K562 (cell line): ENCODE results near the gene DCLK2. TPM values are rescaled to one million over a fixed set of nuclear protein-coding genes. Genes with fewer than 3 reads are reported as not detected.
A peak's percentile ranks its signal among the peaks of the same experiment; 100 is the strongest.

Source experiments
- ATAC-seq: fragments of 200-7000 bp; cut with Tn5 transposase; 3 replicates; pipeline ENCODE4 v1.9.1; 2020; ENCODE audit warnings: moderate library complexity
- BruUV-seq: library from RNA; stranded (reverse); fragments of 400-500 nt; replicated peaks from 2 replicates; lab custom pipeline; 2021; lab: Mats Ljungman, UMichigan
- CTCF ChIA-PET: fragments of 300-600 bp; formaldehyde crosslinking; extraction: SDS; loops from one replicate; lab custom pipeline; 2021; ENCODE audit warnings: low intra/inter-chr PET ratio; lab: Yijun Ruan, JAX
- POLR2A ChIA-PET: fragments of 300-600, 350-650 bp; sonication (Branson Sonifier 250); formaldehyde crosslinking; extraction: SDS; loops from one replicate; lab custom pipeline; 2021; ENCODE audit warnings: antibody characterized with exemption, inconsistent platforms; lab: Yijun Ruan, JAX
- DNase-seq, 4 experiments: peaks; one replicate each; pipeline versions ENCODE4 v3.0.0 to v3.0.0-alpha.2; 2011 to 2018; ENCODE audit warnings: low spot score in 3 of 4, mixed read lengths in 3 of 4; ENCODE audit errors: extremely low read depth in 1 of 4
- FAIRE-seq: peaks from 2 replicates; lab custom pipeline; 2011; peaks lifted over from hg19 to GRCh38; lab: Jason Lieb, UNC
- H2AFZ ChIP-seq: 2 replicates; pipeline ENCODE4 v1.6.0; 2011; ENCODE audit warnings: low read depth, low read length, control low read depth, inconsistent platforms
- H3K27ac ChIP-seq: fragments of 200-600 bp; 3 replicates; pipeline ENCODE4 v1.8.0; 2011; ENCODE audit warnings: low read depth, mild to moderate bottlenecking, control low read depth, inconsistent platforms, low read length, moderate library complexity, mixed read lengths; ENCODE audit errors: extremely low read depth
- H3K27me3 ChIP-seq, 2 experiments: fragments of 300-600 bp in 1 of 2; 2 replicates in 1 of 2; 3 replicates in 1 of 2; pipeline versions ENCODE4 v1.6.0 to v1.8.0; 2011; ENCODE audit warnings: inconsistent platforms in 2 of 2, low read length in 2 of 2, mild to moderate bottlenecking in 1 of 2, mixed read lengths in 1 of 2, moderate library complexity in 1 of 2; ENCODE audit not compliant: control insufficient read depth in 2 of 2, insufficient read depth in 2 of 2
- H3K36me3 ChIP-seq: fragments of 300-600 bp; 3 replicates; pipeline ENCODE4 v1.8.0; 2011; ENCODE audit warnings: mild to moderate bottlenecking, low read length, inconsistent platforms; ENCODE audit not compliant: control insufficient read depth, insufficient read depth
- H3K4me1 ChIP-seq, 2 experiments: fragments of 200-600 bp in 1 of 2; replicated peaks in 1 of 2; 2 replicates in 1 of 2; 3 replicates in 1 of 2; pipeline versions ENCODE4 v1.5.1 to v1.8.0; 2011; ENCODE audit warnings: inconsistent platforms in 2 of 2, low read length in 2 of 2, mild to moderate bottlenecking in 1 of 2, mixed read lengths in 1 of 2, moderate library complexity in 1 of 2; ENCODE audit not compliant: control insufficient read depth in 2 of 2, insufficient read depth in 2 of 2
- H3K4me2 ChIP-seq: 2 replicates; pipeline ENCODE4 v1.6.1; 2011; ENCODE audit warnings: low read length, control low read depth, inconsistent platforms, mixed read lengths; ENCODE audit not compliant: insufficient read depth
- H3K4me3 ChIP-seq: fragments of 200-600 bp; sonication (generic), shearing (Covaris generic); 2 replicates; pipeline ENCODE4 v1.5.1; 2016; ENCODE audit warnings: control low read depth, inconsistent platforms
- H3K79me2 ChIP-seq: fragments of 200-600 bp; 3 replicates; pipeline ENCODE4 v1.8.0; 2011; ENCODE audit warnings: low read length, inconsistent platforms; ENCODE audit not compliant: control insufficient read depth, insufficient read depth
- H3K9ac ChIP-seq, 2 experiments: 2 replicates each; pipeline versions ENCODE4 v1.6.0 to v1.6.1; 2011; ENCODE audit warnings: low read depth in 2 of 2, low read length in 2 of 2, control low read depth in 1 of 2, inconsistent platforms in 1 of 2, mild to moderate bottlenecking in 1 of 2, mixed read lengths in 1 of 2; ENCODE audit not compliant: insufficient read depth in 1 of 2
- H3K9me1 ChIP-seq: one replicate; pipeline ENCODE4 v1.6.0; 2011; ENCODE audit warnings: inconsistent platforms, mild to moderate bottlenecking, low read length, moderate library complexity; ENCODE audit not compliant: control insufficient read depth, insufficient read depth
- H3K9me3 ChIP-seq: replicated peaks from 2 replicates; pipeline ENCODE4 v1.5.1; 2011; ENCODE audit warnings: low read depth, low read length, inconsistent platforms; ENCODE audit not compliant: control insufficient read depth, insufficient read depth
- H4K20me1 ChIP-seq: replicated peaks from 2 replicates; pipeline ENCODE4 v1.6.1; 2011; ENCODE audit warnings: low read length, inconsistent platforms, mixed read lengths; ENCODE audit not compliant: control insufficient read depth, insufficient read depth
- BCL6 ChIP-seq: fragments of 250-450 bp; sonication (Bioruptor Pico); IDR thresholded peaks from 2 replicates; pipeline ENCODE4 v1.4.0; 2020
- CHD4 ChIP-seq: fragments of 200-600 bp; sonication (generic); IDR thresholded peaks from 3 replicates; pipeline ENCODE4 v1.6.1; 2012; ENCODE audit warnings: low read depth, mild to moderate bottlenecking, mixed read lengths, low read length, inconsistent platforms; ENCODE audit not compliant: insufficient read depth, insufficient replicate concordance, poor library complexity, severe bottlenecking
- CSDE1 ChIP-seq, 2 experiments: fragments of 450-650 bp; IDR thresholded peaks; 2 replicates each; pipeline ENCODE4 v1.6.1; 2016; ENCODE audit warnings: mild to moderate bottlenecking in 1 of 2
- KDM2B ChIP-seq: fragments of 250-450 bp; sonication (Bioruptor Pico); IDR thresholded peaks from 2 replicates; pipeline ENCODE4 v1.8.0; 2021; ENCODE audit warnings: mild to moderate bottlenecking, moderate library complexity
- KLF10 ChIP-seq: fragments of 250-450 bp; sonication (Bioruptor Pico); IDR thresholded peaks from 2 replicates; pipeline ENCODE4 v1.6.1; 2021; ENCODE audit warnings: matching md5 sums
- MAFG ChIP-seq: fragments of 450-650 bp; conservative IDR thresholded peaks from 2 replicates; pipeline ENCODE4 v1.6.1; 2016; ENCODE audit warnings: missing genetic modification characterization, missing compliant biosample characterization
- RFX7 ChIP-seq: fragments of 250-450 bp; sonication (Bioruptor Pico); IDR thresholded peaks from 2 replicates; pipeline ENCODE4 v1.5.1; 2021; ENCODE audit warnings: mild to moderate bottlenecking
- SMAD1 ChIP-seq: fragments of 150-350 bp; IDR thresholded peaks from 2 replicates; pipeline ENCODE4 v1.6.1; 2014; ENCODE audit warnings: low read length, low read depth; ENCODE audit not compliant: partially characterized antibody
- ZNF785 ChIP-seq: fragments of 250-450 bp; sonication (Bioruptor Pico); IDR thresholded peaks from 2 replicates; pipeline ENCODE4 v1.4.0; 2020; ENCODE audit warnings: mild to moderate bottlenecking
- WGBS: fragments of 100-300 bp; shearing (Covaris generic); methylation state at CpG from one replicate; pipeline ENCODE4 v1.1.6; 2016; ENCODE audit warnings: low coverage, mixed read lengths; ENCODE audit not compliant: insufficient coverage; ENCODE audit errors: missing lambda C conversion rate; 5-methylcytosine and 5-hydroxymethylcytosine counted together
- in situ Hi-C: fragments of 300-500 bp; cut with MboI; formaldehyde crosslinking; loops from 4 replicates; pipeline ENCODE4 v1.15.0; 2018; ENCODE audit warnings: inconsistent platforms, mixed read lengths
- intact Hi-C: fragments of 100-400 bp; cut with micrococcal nuclease; formaldehyde crosslinking; loops from 2 replicates; pipeline ENCODE4 v1.14.2; 2022
- polyA plus RNA-seq, 8 experiments: library from polyadenylated mRNA; depleted of rRNA in 4 of 8; stranded (reverse) in 5 of 8; unstranded in 3 of 8; fragments of >200 nt; fragmentation: Nextera tagmentation in 2 of 8; fragmentation: Illumina TruSeq in 1 of 8; extraction: Ambion mirVana in 2 of 8; extraction: Trizol in 1 of 8; gene quantifications; 2 replicates each; pipeline versions ENCODE4 v1.2.1 to v1.2.3, GENCODE V29; 2011 to 2014; ENCODE audit warnings: inconsistent platforms in 1 of 8, missing spikeins in 1 of 8
- total RNA-seq, 7 experiments: library from RNA; depleted of rRNA in 6 of 7; stranded (reverse); fragments of >200 nt in 6 of 7; fragmentation: Illumina TruSeq in 2 of 7; extraction: Trizol in 2 of 7; gene quantifications; 2 replicates each; pipeline versions ENCODE4 v1.2.1 to v1.2.3, GENCODE V29; 2011 to 2021; ENCODE audit warnings: low replicate concordance in 1 of 7
- TF ChIP-seq, protein P1 (sequence below): sonication (generic); formaldehyde crosslinking; IDR thresholded peaks from 2 replicates; pipeline ENCODE4 v1.8.0; 2022; ENCODE audit warnings: missing genetic modification reagents, mild to moderate bottlenecking, borderline replicate concordance
- TF ChIP-seq, protein P2 (sequence below): fragments of 250-450 bp; sonication (Bioruptor Pico); IDR thresholded peaks from 2 replicates; pipeline ENCODE4 v1.8.0; 2021; ENCODE audit warnings: borderline replicate concordance, mild to moderate bottlenecking, moderate library complexity; ENCODE audit not compliant: poor library complexity, severe bottlenecking

The DCLK2 gene
- total and polyA plus RNA-seq, 9 of the 15 experiments (the other 6 are each of a cell fraction or from before 2014, with no cell fraction given), result not detected

DNA sequence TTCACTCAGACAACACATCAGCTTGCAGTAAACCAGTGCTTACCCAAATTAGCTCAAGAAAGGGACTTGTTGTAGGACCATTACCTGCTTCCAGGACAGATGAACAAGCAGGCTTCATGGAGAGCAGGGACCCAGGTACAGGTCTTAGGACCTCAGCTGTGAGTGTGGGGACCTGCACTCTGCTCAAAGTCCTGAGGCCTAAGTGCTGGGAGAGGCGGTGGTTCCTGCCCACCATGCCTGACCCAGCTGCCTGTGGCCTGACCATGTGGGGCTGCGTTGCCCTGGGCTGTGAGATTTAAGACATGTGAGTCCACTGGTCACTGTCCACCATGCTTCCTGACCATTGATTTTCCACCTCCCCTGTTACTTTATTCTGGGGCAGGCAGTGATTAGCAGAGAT, 140.2 kb downstream of the DCLK2 start:
- ATAC-seq (peak; percentile 47), FAIRE-seq (no peak), DNase-seq (no peak)
- no peak overlapping the region for H3K4me3 ChIP-seq
- H3K9me1 ChIP-seq, result no peaks in the 10 kb centered on the region
- no peak overlapping the region for H3K9ac ChIP-seq
- H2AFZ ChIP-seq, result no peak overlapping the region
- no TSS peak for BruUV-seq
- no peaks in the 10 kb centered on the region for H3K9me3 ChIP-seq
- H3K79me2 ChIP-seq, result no peaks in the 10 kb centered on the region
- H3K27ac ChIP-seq, result no peak overlapping the region
- H3K36me3 ChIP-seq, result no peaks in the 10 kb centered on the region
- ChIA-PET CTCF (interaction anchor here (0.7 kb wide), 1 partner anchor 13 kb away, joined by 3 read pairs; no protein-coding TSS in a partner anchor), POLR2A (no interaction called here)
- no peaks in the 10 kb centered on the region for H3K27me3 ChIP-seq
- H3K4me1 ChIP-seq, result no peaks in the 10 kb centered on the region
- in situ Hi-C loops (loop anchor here (25.0 kb wide), 1 partner anchor 231 kb away; no protein-coding TSS in a partner anchor), intact Hi-C loops (no loop called here)
- TF ChIP-seq KDM2B (CRISPR knock-in tag) (no peak), CSDE1 (IDR thresholded peaks at IDR 0.05) (no peak), RFX7 (no peak), MAFG (tag) (no peak), SMAD1 (no peak), ZNF785 (CRISPR knock-in tag) (no peak), CHD4 (no peak), KLF10 (CRISPR knock-in tag) (no peak), BCL6 (no peak)
- TF ChIP-seq, protein P1, sequence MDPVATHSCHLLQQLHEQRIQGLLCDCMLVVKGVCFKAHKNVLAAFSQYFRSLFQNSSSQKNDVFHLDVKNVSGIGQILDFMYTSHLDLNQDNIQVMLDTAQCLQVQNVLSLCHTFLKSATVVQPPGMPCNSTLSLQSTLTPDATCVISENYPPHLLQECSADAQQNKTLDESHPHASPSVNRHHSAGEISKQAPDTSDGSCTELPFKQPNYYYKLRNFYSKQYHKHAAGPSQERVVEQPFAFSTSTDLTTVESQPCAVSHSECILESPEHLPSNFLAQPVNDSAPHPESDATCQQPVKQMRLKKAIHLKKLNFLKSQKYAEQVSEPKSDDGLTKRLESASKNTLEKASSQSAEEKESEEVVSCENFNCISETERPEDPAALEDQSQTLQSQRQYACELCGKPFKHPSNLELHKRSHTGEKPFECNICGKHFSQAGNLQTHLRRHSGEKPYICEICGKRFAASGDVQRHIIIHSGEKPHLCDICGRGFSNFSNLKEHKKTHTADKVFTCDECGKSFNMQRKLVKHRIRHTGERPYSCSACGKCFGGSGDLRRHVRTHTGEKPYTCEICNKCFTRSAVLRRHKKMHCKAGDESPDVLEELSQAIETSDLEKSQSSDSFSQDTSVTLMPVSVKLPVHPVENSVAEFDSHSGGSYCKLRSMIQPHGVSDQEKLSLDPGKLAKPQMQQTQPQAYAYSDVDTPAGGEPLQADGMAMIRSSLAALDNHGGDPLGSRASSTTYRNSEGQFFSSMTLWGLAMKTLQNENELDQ (CRISPR knock-in tag), result no peak
- TF ChIP-seq, protein P2, sequence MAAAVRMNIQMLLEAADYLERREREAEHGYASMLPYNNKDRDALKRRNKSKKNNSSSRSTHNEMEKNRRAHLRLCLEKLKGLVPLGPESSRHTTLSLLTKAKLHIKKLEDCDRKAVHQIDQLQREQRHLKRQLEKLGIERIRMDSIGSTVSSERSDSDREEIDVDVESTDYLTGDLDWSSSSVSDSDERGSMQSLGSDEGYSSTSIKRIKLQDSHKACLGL, result no peak
- 5% methylated on average over 2 of the region's 2 CpGs for WGBS
- no peaks in the 10 kb centered on the region for H4K20me1 ChIP-seq
- no peak overlapping the region for H3K4me2 ChIP-seq
